Activated CD8-positive, alpha-beta memory T cell treated with anti-CD3 and anti-CD28 coated beads for 24 hours (primary cell): Measurements from ENCODE around the gene STK38L.
A peak's percentile ranks its signal among the peaks of the same experiment; 100 is the strongest.

Experiments
- DNase-seq: peaks from one replicate; pipeline ENCODE4 v3.0.0-alpha.2; 2020

Gene STK38L

GRCh38 chr12:27243804-27244688, at the start of gene STK38L:
TSS of gene STK38L (plus strand) at chr12:27244286. CDS start at chr12:27297721, 53,435 bp downstream.
- DNase-seq = peak; percentile 99

- no peak for DNase-seq
Measured at GRCh38 chr12:27194644-27195043, 49.4 kb upstream of the STK38L start.

GRCh38 chr12:27198036-27198435, 46.0 kb upstream of the STK38L start:
- no peak for DNase-seq

GRCh38 chr12:27199638-27200300, 44.3 kb upstream of the STK38L start:
- no peak for DNase-seq

- DNase-seq = no peak
Measured at GRCh38 chr12:27201169-27201568, 42.9 kb upstream of the STK38L start.

GRCh38 chr12:27206801-27207502, 37.1 kb upstream of the STK38L start:
- no peak for DNase-seq

- DNase-seq = no peak
Measured at GRCh38 chr12:27207615-27208413, 36.3 kb upstream of the STK38L start.

GRCh38 chr12:27208414-27208750, 35.7 kb upstream of the STK38L start:
- DNase-seq = no peak

- no peak for DNase-seq
Measured at GRCh38 chr12:27209257-27209910, 34.7 kb upstream of the STK38L start.

GRCh38 chr12:27210187-27210586, 33.9 kb upstream of the STK38L start:
- no peak for DNase-seq

GRCh38 chr12:27212861-27213260, 31.2 kb upstream of the STK38L start:
- DNase-seq = no peak

- DNase-seq = no peak
Measured at GRCh38 chr12:27213304-27213703, 30.8 kb upstream of the STK38L start.

- DNase-seq = no peak
Measured at GRCh38 chr12:27213830-27214787, 30.0 kb upstream of the STK38L start.

GRCh38 chr12:27217590-27217989, 26.5 kb upstream of the STK38L start:
- no peak for DNase-seq

GRCh38 chr12:27219693-27220054, 24.4 kb upstream of the STK38L start:
- no peak for DNase-seq

- DNase-seq = no peak
Measured at GRCh38 chr12:27220055-27220987, 23.8 kb upstream of the STK38L start.

- DNase-seq = no peak
Measured at GRCh38 chr12:27220988-27221345, 23.1 kb upstream of the STK38L start.

- no peak for DNase-seq
Measured at GRCh38 chr12:27221625-27222387, 22.3 kb upstream of the STK38L start.

- DNase-seq = no peak
Measured at GRCh38 chr12:27226407-27226929, 17.6 kb upstream of the STK38L start.
